Endodermal cell (in vitro differentiated cells): ENCODE data around the gene LHPP. TPM values are rescaled to one million over a fixed set of nuclear protein-coding genes. Genes with fewer than 3 reads are reported as not detected.

Source experiments
- DNase-seq: peaks from one replicate; pipeline ENCODE4 v3.0.0-alpha.2; 2017
- H3K27ac ChIP-seq: 2 replicates; pipeline ENCODE4 v1.5.1; 2013; ENCODE audit warnings: mild to moderate bottlenecking, low read depth, low read length, moderate library complexity
- H3K27me3 ChIP-seq: 2 replicates; pipeline ENCODE4 v1.6.1; 2013; ENCODE audit warnings: mild to moderate bottlenecking, low read length, moderate library complexity; ENCODE audit not compliant: insufficient read depth, control insufficient read depth, poor library complexity, severe bottlenecking
- H3K36me3 ChIP-seq: 2 replicates; pipeline ENCODE4 v1.7.0; 2013; ENCODE audit warnings: mild to moderate bottlenecking, low read length, moderate library complexity; ENCODE audit not compliant: control insufficient read depth, insufficient read depth
- H3K4me1 ChIP-seq: one replicate; pipeline ENCODE4 v1.7.0; 2013; ENCODE audit warnings: low read length; ENCODE audit not compliant: control insufficient read depth, insufficient read depth
- H3K4me3 ChIP-seq: 2 replicates; pipeline ENCODE4 v1.5.1; 2013; ENCODE audit warnings: mild to moderate bottlenecking, low read length, moderate library complexity
- H3K9ac ChIP-seq: 2 replicates; pipeline ENCODE4 v1.6.1; 2013; ENCODE audit warnings: mild to moderate bottlenecking, low read length, moderate library complexity; ENCODE audit not compliant: poor library complexity, severe bottlenecking; ENCODE audit errors: extremely low read depth
- H3K9me3 ChIP-seq: 2 replicates; pipeline ENCODE4 v1.6.1; 2013; ENCODE audit warnings: mild to moderate bottlenecking, low read length, moderate library complexity; ENCODE audit not compliant: control insufficient read depth
- H3K27ac Mint-ChIP-seq: 2 replicates; pipeline ENCODE4 v1.8.0; 2020; ENCODE audit warnings: mixed read lengths
- H3K27me3 Mint-ChIP-seq: 2 replicates; pipeline ENCODE4 v1.8.0; 2021; ENCODE audit warnings: mild to moderate bottlenecking, mixed read lengths; ENCODE audit not compliant: insufficient read depth
- H3K36me3 Mint-ChIP-seq: 2 replicates; pipeline ENCODE4 v1.8.0; 2020; ENCODE audit warnings: low read depth, mixed read lengths
- H3K4me1 Mint-ChIP-seq: 2 replicates; pipeline ENCODE4 v1.8.0; 2020; ENCODE audit warnings: mixed read lengths
- H3K4me3 Mint-ChIP-seq: 2 replicates; pipeline ENCODE4 v1.8.0; 2020; ENCODE audit warnings: mild to moderate bottlenecking, moderate library complexity, mixed read lengths
- H3K9me3 Mint-ChIP-seq: 2 replicates; pipeline ENCODE4 v1.8.0; 2020; ENCODE audit warnings: mild to moderate bottlenecking, mixed read lengths
- WGBS, 2 experiments: methylation state at CpG; one replicate each; pipeline versions ENCODE4 v1.1.5 to v1.1.7; 2013; ENCODE audit warnings: missing lambda C conversion rate in 2 of 2, mixed read lengths in 1 of 2; ENCODE audit not compliant: insufficient coverage in 1 of 2, insufficient read length in 1 of 2; 5-methylcytosine and 5-hydroxymethylcytosine counted together
- total RNA-seq, 2 donors: library from RNA; stranded (reverse); fragmentation: NEBNext Ultra II Directional in 1 of 2; extraction: Animal tissue kit (Norgen Biotek cat#: 25700) in 1 of 2; gene quantifications; 2 replicates in 1 of 2; 3 replicates in 1 of 2; pipeline ENCODE4 v1.2.1, GENCODE V29; 2021
- TF ChIP-seq, protein P1 (sequence below): fragments of 200-600 bp; sonication (generic); conservative IDR thresholded peaks from 2 replicates; pipeline ENCODE4 v1.5.0; 2021; ENCODE audit warnings: antibody characterized with exemption, mild to moderate bottlenecking

LHPP gene
- total RNA-seq, 2 donors from 2014 or later: 23.3 to 24.8 TPM

DNA sequence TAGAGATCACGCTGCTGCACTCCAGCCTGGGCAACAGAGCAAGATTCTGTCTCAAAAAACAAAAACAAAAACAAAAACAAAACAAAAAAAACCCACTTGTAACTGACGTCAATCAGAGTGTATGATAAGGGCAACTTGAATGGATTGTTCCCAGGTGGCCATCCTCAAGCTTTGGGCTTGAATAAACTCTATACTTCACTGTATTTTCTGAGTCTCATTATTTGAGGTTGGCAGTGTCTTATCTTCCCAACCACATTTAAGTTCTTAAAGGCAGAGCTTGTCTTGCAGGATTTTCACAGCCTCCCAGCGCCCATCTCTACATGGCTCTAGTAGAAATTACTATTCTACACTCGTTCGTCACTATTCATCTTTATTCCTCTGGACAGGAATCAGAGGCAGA is 37.8 kb upstream of the LHPP start:
- Histone ChIP-seq H3K4me1 (no peaks in the 10 kb centered on the region), H3K9ac (no peak overlapping the region), H3K27ac (no peak overlapping the region), H3K9me3 (no peaks in the 10 kb centered on the region), H3K4me3 (no peak overlapping the region), H3K27me3 (peaks cover 7% of the 10 kb centered on the region), H3K36me3 (no peaks in the 10 kb centered on the region)
- Mint-ChIP-seq H3K4me1 (peaks cover 2% of the 10 kb centered on the region), H3K27me3 (peaks cover 27% of the 10 kb centered on the region), H3K9me3 (no peaks in the 10 kb centered on the region), H3K36me3 (no peaks in the 10 kb centered on the region), H3K27ac (no peak overlapping the region), H3K4me3 (no peak overlapping the region)
- WGBS, 2 experiments: 84 to 96% methylated on average over 3 to 5 of the region's 5 CpGs
- no peak for DNase-seq
- TF ChIP-seq, protein P1, sequence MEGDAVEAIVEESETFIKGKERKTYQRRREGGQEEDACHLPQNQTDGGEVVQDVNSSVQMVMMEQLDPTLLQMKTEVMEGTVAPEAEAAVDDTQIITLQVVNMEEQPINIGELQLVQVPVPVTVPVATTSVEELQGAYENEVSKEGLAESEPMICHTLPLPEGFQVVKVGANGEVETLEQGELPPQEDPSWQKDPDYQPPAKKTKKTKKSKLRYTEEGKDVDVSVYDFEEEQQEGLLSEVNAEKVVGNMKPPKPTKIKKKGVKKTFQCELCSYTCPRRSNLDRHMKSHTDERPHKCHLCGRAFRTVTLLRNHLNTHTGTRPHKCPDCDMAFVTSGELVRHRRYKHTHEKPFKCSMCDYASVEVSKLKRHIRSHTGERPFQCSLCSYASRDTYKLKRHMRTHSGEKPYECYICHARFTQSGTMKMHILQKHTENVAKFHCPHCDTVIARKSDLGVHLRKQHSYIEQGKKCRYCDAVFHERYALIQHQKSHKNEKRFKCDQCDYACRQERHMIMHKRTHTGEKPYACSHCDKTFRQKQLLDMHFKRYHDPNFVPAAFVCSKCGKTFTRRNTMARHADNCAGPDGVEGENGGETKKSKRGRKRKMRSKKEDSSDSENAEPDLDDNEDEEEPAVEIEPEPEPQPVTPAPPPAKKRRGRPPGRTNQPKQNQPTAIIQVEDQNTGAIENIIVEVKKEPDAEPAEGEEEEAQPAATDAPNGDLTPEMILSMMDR: no peak

DNA sequence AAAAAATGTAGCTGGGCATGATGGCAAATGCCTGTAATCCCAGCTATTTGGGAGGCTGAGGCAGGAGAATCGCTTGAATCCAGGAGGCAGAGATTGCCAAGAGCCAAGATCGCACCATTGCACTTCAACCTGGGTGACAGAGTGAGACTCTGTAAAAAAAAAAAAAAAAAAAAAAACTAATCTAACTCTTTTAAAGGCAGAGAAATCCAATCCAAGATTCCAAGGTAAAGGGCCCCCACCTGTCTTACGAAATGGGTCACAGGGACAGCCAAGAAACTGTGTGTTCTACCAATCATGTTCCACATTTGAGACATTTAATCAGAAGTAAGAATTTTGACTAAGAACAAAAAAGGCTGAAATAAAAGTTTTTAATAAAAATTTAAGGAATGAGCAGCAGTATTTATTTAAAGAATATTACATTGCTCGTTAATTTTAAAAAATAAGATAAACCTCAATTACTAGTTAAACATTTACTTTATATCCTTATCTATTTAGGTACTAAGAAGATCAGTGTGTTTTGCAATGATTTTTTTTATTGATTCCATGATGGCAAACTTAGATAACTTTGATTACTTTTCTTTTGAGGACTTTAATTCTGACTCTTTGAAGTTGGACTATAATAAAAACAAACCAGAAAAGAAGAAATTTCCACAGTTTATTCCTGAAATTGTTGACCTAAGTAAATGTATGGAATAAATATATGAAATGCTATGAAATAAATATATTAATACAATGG is 36.2 kb upstream of the LHPP start:
- Mint-ChIP-seq H3K36me3 (no peaks in the 10 kb centered on the region), H3K27ac (no peak overlapping the region), H3K27me3 (peaks cover 16% of the 10 kb centered on the region), H3K9me3 (no peaks in the 10 kb centered on the region), H3K4me3 (no peak overlapping the region), H3K4me1 (no peaks in the 10 kb centered on the region)
- H3K4me3 ChIP-seq: no peak overlapping the region
- H3K27ac ChIP-seq: no peak overlapping the region
- no peak for DNase-seq
- no peaks in the 10 kb centered on the region for H3K4me1 ChIP-seq
- no peaks in the 10 kb centered on the region for H3K9me3 ChIP-seq
- H3K27me3 ChIP-seq: no peaks in the 10 kb centered on the region
- TF ChIP-seq, protein P1: no peak
- 90 to 95% methylated on average over 2 to 3 of the region's 4 CpGs for WGBS, 2 experiments
- no peaks in the 10 kb centered on the region for H3K36me3 ChIP-seq
- no peak overlapping the region for H3K9ac ChIP-seq

DNA sequence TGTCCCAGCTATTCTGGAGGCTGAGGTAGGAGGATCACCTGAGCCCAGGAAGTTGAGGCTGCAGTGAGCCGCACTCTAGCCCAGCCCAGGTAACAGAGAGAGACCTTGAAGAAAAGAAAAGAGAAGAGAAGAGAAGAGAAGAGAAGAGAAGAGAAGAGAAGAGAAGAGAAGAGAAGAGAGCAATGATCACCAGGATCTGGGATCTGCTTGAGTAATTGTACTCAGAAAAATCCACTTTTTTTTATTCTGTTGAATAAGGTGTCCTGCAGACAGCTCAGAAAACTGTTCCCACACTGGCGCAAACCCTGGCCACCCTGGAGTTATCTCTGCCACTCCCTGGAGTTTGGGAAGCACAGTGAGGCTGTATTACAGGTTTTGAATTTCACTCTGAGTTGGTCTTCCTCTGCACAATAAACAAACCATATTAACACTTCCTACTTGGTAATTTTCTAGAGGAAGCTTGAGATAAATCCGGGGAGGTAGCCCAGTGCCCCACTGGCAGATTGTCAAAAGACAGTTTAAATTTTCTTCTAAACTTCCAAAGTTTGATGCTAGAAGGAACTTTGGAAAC is 33.3 kb upstream of the LHPP start:
- Mint-ChIP-seq H3K9me3 (no peaks in the 10 kb centered on the region), H3K36me3 (no peaks in the 10 kb centered on the region), H3K4me3 (no peak overlapping the region), H3K4me1 (no peaks in the 10 kb centered on the region), H3K27ac (no peak overlapping the region), H3K27me3 (no peaks in the 10 kb centered on the region)
- 85 to 87% methylated on average over 2 to 3 of the region's 3 CpGs for WGBS, 2 experiments
- Histone ChIP-seq H3K4me3 (no peak overlapping the region), H3K36me3 (no peaks in the 10 kb centered on the region), H3K27me3 (no peaks in the 10 kb centered on the region), H3K9me3 (no peaks in the 10 kb centered on the region), H3K9ac (no peak overlapping the region), H3K27ac (no peak overlapping the region), H3K4me1 (no peaks in the 10 kb centered on the region)
- DNase-seq: no peak
- TF ChIP-seq, protein P1: no peak
